Testis (tissue), 3 donors: Measurements from ENCODE around the gene KCNA1. TPM values are rescaled to one million over a fixed set of nuclear protein-coding genes. Genes with fewer than 3 reads are reported as not detected.

Experiments
- DNase-seq: peaks from one replicate; pipeline ENCODE4 v3.0.0-alpha.2; 2019
- H3K27ac ChIP-seq, 2 donors: fragments of 200-600 bp; sonication (generic); one replicate each; pipeline ENCODE4 v1.5.1; 2019
- H3K27me3 ChIP-seq: fragments of 200-600 bp; sonication (generic); one replicate; pipeline ENCODE4 v1.5.1; 2019
- H3K36me3 ChIP-seq: fragments of 200-600 bp; sonication (generic); one replicate; pipeline ENCODE4 v1.5.1; 2017; ENCODE audit warnings: low read depth; ENCODE audit errors: missing control alignments
- H3K4me1 ChIP-seq: fragments of 200-600 bp; sonication (generic); one replicate; pipeline ENCODE4 v1.5.1; 2019
- H3K4me3 ChIP-seq, 2 donors: fragments of 200-600 bp; sonication (generic); one replicate each; pipeline ENCODE4 v1.5.1; 2017 to 2019
- H3K9me3 ChIP-seq: fragments of 200-600 bp; sonication (generic); one replicate; pipeline ENCODE4 v1.5.1; 2017
- CTCF ChIP-seq, 3 experiments: fragments of 450-650 bp in 2 of 3; fragments of 200-600 bp in 1 of 3; sonication (generic) in 1 of 3; IDR thresholded peaks; one replicate each; pipeline ENCODE4 v1.5.1; 2016 to 2019; ENCODE audit warnings: antibody characterized with exemption in 3 of 3, mild to moderate bottlenecking in 2 of 3, moderate library complexity in 1 of 3
- POLR2A ChIP-seq: fragments of 450-650 bp; IDR thresholded peaks from one replicate; pipeline ENCODE4 v1.6.1; 2017; ENCODE audit warnings: antibody characterized with exemption, mild to moderate bottlenecking, moderate library complexity
- WGBS, 2 donors: methylation state at CpG; one replicate each; pipeline ENCODE4 v1.1.5; 2018; 5-methylcytosine and 5-hydroxymethylcytosine counted together
- intact Hi-C: fragments of 100-400 bp; cut with DNase I; formaldehyde crosslinking; loops from one replicate; pipeline ENCODE4 v1.15.1; 2023; ENCODE audit warnings: low total_unique reads
- polyA plus RNA-seq: library from polyadenylated mRNA; stranded (reverse); fragments of 350-450 nt; fragmentation: Illumina TruSeq; extraction: RNeasy Lipid Tissue Mini Kit (QIAGEN cat#74804); gene quantifications from one replicate; pipeline ENCODE4 v1.2.3, GENCODE V29; 2014; ENCODE audit warnings: low read depth, low replicate concordance; ENCODE audit not compliant: insufficient read depth
- total RNA-seq, 2 donors: library from RNA; depleted of rRNA; stranded (reverse); fragments of >200 nt; gene quantifications; one replicate each; pipeline ENCODE4 v1.2.3, GENCODE V29; 2016

The KCNA1 gene
- total and polyA plus RNA-seq, 3 donors from 2014 or later = 0.08 to 0.13 TPM; not detected in 1

- no peak overlapping the region for H3K27ac ChIP-seq
- 87 to 92% methylated on average over 4 of the region's 4 CpGs for WGBS, 2 donors
- no peak for DNase-seq
- intact Hi-C loops = no loop called here
- H3K36me3 ChIP-seq = no peaks in the 10 kb centered on the region
- no peaks in the 10 kb centered on the region for H3K27me3 ChIP-seq
- no peak overlapping the region for H3K4me3 ChIP-seq
- H3K4me1 ChIP-seq = peaks cover 5% of the 10 kb centered on the region
- TF ChIP-seq CTCF (IDR thresholded peaks at IDR 0.05) = no peak
- TF ChIP-seq POLR2A = no peak
- H3K9me3 ChIP-seq = no peaks in the 10 kb centered on the region
Measured at GRCh38 chr12:4915752-4916151, 6.0 kb downstream of the KCNA1 start.

GRCh38 chr12:4918950-4919660 lies 9.4 kb downstream of the KCNA1 start:
- no peaks in the 10 kb centered on the region for H3K27me3 ChIP-seq
- no peak overlapping the region for H3K27ac ChIP-seq
- H3K4me3 ChIP-seq = no peak overlapping the region
- WGBS, 2 donors = 75 to 80% methylated on average over 6 of the region's 6 CpGs
- intact Hi-C loops = no loop called here
- H3K9me3 ChIP-seq = no peaks in the 10 kb centered on the region
- TF ChIP-seq CTCF (IDR thresholded peaks at IDR 0.05) (no peak), POLR2A (no peak)
- no peaks in the 10 kb centered on the region for H3K4me1 ChIP-seq
- H3K36me3 ChIP-seq = no peaks in the 10 kb centered on the region
- no peak for DNase-seq

GRCh38 chr12:4932576-4932975 lies 22.9 kb downstream of the KCNA1 start:
- TF ChIP-seq CTCF (IDR thresholded peaks at IDR 0.05) (no peak), POLR2A (no peak)

DNA sequence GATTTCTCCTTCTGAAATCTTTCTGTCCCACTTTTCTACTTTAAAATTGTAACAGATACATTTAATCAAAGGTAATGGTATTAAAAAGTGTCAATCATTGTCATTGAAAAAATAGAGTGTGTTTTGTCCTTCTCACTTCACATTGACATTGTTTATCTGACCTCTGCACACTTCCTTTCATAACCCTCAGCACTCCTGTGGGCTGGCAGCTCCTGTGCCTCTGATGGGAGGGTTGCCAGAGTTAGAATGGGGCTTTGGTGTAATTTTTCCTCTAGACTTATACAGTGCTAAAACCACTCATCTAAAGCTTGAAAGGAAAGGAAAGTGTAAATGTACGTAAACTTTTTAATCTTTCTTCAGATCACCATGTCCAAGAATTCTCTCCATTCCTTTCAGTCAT lies 23.7 kb downstream of the KCNA1 start:
- intact Hi-C loops = no loop called here
- H3K36me3 ChIP-seq = no peaks in the 10 kb centered on the region
- no peak for DNase-seq
- H3K4me3 ChIP-seq = no peak overlapping the region
- no peak overlapping the region for H3K27ac ChIP-seq
- no peaks in the 10 kb centered on the region for H3K9me3 ChIP-seq
- no peaks in the 10 kb centered on the region for H3K27me3 ChIP-seq
- WGBS, 2 donors = 80 to 88% methylated on average over 1 of the region's 1 CpG
- H3K4me1 ChIP-seq = no peaks in the 10 kb centered on the region
- no peak for TF ChIP-seq CTCF (IDR thresholded peaks at IDR 0.05)
- no peak for TF ChIP-seq POLR2A

More at GRCh38 chr12:4932576-4932975, 22.9 kb downstream of the KCNA1 start:
- H3K9me3 ChIP-seq = no peaks in the 10 kb centered on the region
- no peaks in the 10 kb centered on the region for H3K4me1 ChIP-seq
- H3K4me3 ChIP-seq = no peak overlapping the region
- no peaks in the 10 kb centered on the region for H3K27me3 ChIP-seq
- DNase-seq = no peak
- no peak overlapping the region for H3K27ac ChIP-seq
- intact Hi-C loops = no loop called here
- no peaks in the 10 kb centered on the region for H3K36me3 ChIP-seq
- WGBS, 2 donors = 67 to 84% methylated on average over 6 of the region's 6 CpGs
